Rectal smooth muscle tissue (tissue), 1 donor: Measurements from ENCODE around the gene CNTNAP3.
"Not testable (repeated sequence)": the region's sequence is repeated elsewhere in the genome, so short reads cannot be mapped to it uniquely, and the experiment has no call there.

Experiments used
- H3K27ac ChIP-seq: one replicate; pipeline ENCODE4 v1.7.0; 2013; ENCODE audit warnings: low read depth, low read length, inconsistent platforms
- H3K27me3 ChIP-seq: one replicate; pipeline ENCODE4 v1.7.0; 2013; ENCODE audit warnings: low read length; ENCODE audit not compliant: control insufficient read depth, insufficient read depth
- H3K36me3 ChIP-seq: one replicate; pipeline ENCODE4 v1.7.0; 2013; ENCODE audit warnings: low read length; ENCODE audit not compliant: control insufficient read depth, insufficient read depth
- H3K4me1 ChIP-seq: one replicate; pipeline ENCODE4 v1.7.0; 2013; ENCODE audit warnings: low read length; ENCODE audit not compliant: control insufficient read depth, insufficient read depth
- H3K4me3 ChIP-seq: one replicate; pipeline ENCODE4 v1.7.0; 2013; ENCODE audit warnings: low read length
- H3K9ac ChIP-seq: one replicate; pipeline ENCODE4 v1.7.0; 2013; ENCODE audit warnings: low read length

CNTNAP3 gene

DNA sequence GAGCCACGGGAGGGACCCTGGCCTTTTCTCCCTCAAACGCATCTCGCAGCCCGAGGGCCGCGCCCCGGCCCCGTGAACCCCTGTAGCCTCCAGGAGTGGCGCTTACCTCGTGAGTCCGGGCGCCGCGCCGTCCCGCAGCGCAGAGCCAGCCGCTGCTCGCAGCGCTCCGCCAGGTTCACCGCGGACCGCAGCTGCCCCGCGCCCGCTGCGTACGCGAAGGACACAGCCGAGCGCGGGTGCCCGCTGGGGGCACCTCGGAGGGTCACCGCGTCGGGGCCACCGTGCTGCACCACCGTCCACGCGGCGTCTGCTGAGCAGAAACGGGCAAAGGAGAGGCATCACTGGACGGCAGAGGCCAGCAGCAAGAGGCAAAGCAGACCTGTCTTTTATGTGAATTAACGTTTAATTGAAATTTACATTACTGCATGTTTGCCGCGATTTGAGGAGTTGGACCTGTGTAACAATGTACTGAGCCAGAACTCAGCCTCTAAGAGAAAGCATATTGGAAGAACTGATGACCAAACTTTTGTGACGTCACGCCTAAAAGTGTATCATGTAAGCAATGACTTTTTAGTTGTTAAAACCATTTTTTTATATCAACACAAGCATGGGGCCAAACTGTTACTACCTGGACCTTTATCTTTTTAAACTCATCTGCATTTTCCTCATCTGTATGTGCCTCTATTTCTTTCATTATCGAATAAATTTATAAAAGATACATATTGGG, 155.0 kb downstream of the CNTNAP3 start:
- H3K27ac ChIP-seq, H3K36me3 ChIP-seq, H3K9ac ChIP-seq, H3K4me3 ChIP-seq, H3K27me3 ChIP-seq, H3K4me1 ChIP-seq: not testable (repeated sequence)

DNA sequence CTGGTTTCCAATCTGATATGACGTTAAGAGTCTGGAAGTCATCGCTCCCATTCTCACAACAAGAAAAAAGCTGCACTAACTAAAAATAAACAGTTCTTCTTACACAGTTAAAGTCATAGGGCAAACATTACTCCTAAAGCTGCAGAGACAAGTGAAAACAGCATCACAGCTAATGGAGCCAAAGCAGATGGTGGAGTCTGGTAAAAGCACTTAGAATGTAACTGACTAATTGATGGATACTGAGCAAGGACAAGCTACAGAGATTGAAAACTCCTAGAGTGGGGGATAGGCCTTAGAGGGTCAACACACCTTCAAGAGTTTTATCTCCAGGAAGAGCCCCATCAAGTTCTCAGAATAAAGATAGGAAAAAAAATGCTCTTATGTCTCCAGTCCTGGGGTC, 166.6 kb downstream of the CNTNAP3 start:
- H3K36me3 ChIP-seq, H3K27me3 ChIP-seq, H3K27ac ChIP-seq, H3K4me3 ChIP-seq, H3K4me1 ChIP-seq, H3K9ac ChIP-seq: not testable (repeated sequence)

DNA sequence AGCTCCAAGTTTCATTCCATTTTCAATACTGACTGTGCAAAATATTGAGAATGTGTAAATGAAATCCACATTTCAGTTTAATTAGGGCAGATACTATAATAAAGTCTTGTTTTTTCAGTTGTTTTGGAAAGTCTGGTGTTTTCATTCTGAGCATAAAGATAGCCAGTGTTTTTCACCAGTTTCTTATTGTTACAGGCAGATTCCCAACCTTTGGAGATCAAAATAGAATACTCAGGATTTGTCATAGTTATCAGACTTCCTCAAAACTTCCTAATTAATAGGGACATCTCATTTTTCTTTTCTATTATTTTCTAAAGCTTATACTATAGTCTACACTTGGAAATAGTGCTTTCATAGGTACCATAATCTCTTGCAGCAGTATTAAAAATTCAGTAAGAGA, 176.2 kb downstream of the CNTNAP3 start:
- H3K27ac ChIP-seq, H3K36me3 ChIP-seq, H3K9ac ChIP-seq, H3K4me3 ChIP-seq, H3K27me3 ChIP-seq, H3K4me1 ChIP-seq: not testable (repeated sequence)

DNA sequence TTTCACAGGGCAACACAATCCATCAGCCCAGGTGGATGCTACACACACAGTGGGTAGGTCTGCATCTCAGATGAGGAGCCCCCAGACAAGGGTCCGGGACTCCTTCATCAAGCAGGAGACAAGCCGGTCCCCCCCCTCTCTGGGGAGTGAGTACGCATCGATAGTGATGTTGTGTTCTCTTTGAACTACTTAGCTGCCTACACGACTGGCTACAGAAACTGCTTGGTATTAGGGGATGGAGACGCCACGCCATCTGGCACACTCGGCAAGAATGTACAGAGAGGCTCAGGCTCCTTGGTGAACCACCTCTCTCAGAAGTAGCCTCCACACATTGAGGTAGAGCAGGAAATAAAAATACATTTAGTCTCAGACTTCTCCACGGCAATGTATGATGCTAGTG, 179.8 kb downstream of the CNTNAP3 start:
- Histone ChIP-seq H3K4me1 (no peaks in the 10 kb centered on the region), H3K4me3 (no peak overlapping the region), H3K36me3 (no peaks in the 10 kb centered on the region), H3K27me3 (no peaks in the 10 kb centered on the region), H3K9ac (no peak overlapping the region), H3K27ac (no peak overlapping the region)

DNA sequence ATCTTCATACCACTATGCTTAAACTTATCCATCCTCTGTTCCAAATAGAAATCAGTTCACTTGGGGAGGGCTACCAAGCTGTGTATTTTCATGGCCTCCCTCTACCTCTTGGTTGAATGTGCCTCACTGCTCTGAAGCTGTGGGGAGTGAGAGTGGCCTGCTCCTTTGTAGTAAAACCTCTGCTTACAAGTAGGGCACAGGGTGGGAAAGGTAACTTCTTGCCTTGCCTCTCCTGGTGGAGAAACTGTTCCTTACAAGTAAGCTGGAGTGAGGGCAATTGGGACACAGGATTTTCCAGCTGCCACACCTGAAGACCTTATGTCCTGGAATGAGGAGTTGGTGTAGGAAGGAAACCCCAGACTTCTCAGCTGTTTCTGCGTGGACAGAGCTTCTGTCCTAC, 190.8 kb downstream of the CNTNAP3 start:
- H3K27ac ChIP-seq, H3K27me3 ChIP-seq, H3K9ac ChIP-seq, H3K4me1 ChIP-seq, H3K4me3 ChIP-seq, H3K36me3 ChIP-seq: not testable (repeated sequence)

DNA sequence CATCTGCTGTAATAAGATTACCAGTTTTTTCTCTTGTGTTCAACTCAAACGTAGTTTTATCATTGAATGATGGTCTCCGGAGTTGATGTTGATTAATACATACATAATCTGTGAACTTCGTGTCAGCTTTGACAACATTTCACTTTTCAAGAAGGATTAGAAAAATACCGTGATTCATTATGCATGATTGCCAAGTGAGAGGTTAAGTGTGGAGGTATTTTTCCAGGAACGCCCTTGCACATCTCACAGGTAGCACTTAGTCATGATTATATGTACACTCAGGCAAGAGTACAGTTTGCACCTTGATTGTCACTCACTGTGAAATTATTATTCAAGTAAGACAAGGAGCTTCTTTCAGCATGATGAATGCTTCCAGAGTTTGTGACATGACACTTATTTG, 202.7 kb downstream of the CNTNAP3 start:
- not testable (repeated sequence) for H3K27me3 ChIP-seq, H3K27ac ChIP-seq, H3K9ac ChIP-seq, H3K36me3 ChIP-seq, H3K4me1 ChIP-seq, H3K4me3 ChIP-seq

DNA sequence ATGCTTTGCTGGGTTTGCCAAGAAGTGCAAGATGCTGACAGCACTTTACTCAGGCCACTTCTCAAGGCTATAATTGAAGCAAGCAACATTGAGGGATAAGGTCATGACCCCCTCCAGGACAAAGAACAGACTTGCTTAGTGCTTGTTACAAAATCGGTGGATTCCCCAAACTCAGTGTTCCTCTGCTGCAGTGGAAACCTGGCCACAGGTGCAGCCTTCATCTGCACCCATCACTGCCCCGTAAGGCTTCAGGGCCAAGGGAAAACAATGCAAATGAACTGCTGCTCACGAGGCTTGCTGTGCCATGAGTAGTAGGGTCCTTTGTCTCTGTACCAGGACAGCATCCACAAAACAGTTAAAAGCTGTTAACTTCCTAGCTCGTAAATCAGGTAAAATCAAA, 205.4 kb downstream of the CNTNAP3 start:
- H3K27ac ChIP-seq, H3K27me3 ChIP-seq, H3K9ac ChIP-seq, H3K36me3 ChIP-seq, H3K4me1 ChIP-seq, H3K4me3 ChIP-seq: not testable (repeated sequence)

DNA sequence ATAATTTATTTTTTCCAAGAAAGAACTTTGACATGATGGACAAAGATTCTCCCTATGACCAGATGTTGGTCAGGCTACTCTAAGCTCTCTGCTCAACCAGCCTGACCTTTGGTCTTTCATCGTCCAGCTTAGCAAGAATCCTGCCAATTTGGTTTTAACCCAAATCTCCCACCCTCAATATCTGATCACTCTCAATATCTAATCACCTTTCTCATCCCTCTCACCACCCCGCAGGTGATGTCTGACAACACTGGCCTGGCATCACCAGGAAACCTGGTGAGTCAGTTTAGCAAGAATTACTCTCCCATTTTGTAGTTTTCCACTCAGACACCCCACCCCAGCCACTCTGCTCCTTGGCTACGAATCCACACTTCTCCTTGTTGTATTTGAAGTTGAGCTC, 207.9 kb downstream of the CNTNAP3 start:
- not testable (repeated sequence) for H3K4me3 ChIP-seq, H3K27ac ChIP-seq, H3K4me1 ChIP-seq, H3K9ac ChIP-seq, H3K36me3 ChIP-seq, H3K27me3 ChIP-seq

DNA sequence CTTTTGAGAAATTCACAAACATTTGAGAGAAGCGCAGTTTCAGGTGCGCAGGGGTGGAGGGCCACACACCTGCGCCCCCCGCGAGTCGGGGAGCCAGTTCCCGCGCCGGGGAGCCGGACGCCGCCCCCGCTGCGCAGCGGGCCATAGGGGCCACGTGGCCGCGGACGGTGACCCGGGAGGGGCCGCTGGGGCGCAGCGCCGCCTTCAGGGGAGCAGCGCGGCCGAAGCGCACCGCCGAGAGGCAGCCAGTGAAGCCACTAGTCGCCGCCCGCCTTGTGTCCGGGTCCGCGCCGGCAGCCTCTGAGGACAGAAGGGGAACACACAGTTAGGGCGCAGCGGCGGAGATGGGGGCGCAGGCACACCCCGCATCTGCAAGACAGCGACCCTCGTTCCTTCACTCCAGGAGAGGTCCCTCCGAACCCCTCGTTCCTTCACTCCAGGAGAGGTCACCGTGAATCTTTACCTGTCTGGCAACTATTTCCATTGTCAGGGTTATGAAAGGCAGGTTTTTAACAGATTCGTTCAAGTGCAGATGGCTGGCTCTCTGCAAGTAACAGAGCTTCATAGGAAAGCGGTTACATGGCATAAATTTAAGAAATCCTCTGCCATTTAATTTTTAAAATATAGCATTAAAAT, 209.2 kb downstream of the CNTNAP3 start:
- H3K36me3 ChIP-seq, H3K9ac ChIP-seq, H3K27ac ChIP-seq, H3K27me3 ChIP-seq, H3K4me3 ChIP-seq, H3K4me1 ChIP-seq: not testable (repeated sequence)

DNA sequence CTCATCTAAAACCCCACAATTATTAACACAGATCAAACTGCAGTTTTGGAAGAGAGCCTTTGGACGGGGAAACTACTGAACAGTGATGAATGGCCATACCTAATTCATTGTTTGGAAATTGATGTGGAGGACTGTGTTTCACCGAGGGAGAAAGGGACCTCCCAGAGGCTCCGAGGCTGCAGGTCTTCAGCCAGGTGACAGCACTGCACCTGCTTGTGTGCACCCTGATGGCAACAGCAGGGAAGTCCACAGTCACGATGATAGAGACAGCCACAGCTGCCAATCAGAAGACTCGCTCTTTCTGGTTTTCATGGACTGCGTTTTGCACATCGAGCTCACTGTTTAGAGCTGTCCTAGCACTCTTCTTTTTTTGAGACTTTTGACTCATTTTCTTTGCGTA, 214.4 kb downstream of the CNTNAP3 start:
- not testable (repeated sequence) for H3K4me3 ChIP-seq, H3K27ac ChIP-seq, H3K27me3 ChIP-seq, H3K9ac ChIP-seq, H3K36me3 ChIP-seq, H3K4me1 ChIP-seq

DNA sequence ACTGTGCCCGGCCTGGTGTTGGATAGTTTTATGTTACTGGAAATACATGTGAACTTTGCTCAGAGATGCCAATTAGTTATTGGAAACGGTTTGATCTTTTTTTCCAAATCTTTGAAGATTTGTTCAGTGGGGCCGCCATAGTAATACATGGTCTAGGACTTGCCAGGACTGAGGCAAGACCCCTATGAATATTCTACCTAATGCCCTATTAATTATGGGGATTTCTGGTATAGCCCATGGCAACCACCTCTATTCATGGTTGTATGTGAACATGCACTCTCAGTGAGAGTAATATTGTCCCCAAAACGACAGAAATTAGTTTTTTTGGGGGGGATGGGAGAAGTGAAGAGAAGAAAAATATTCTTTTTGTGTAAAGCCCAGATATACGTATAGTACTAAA, 220.3 kb downstream of the CNTNAP3 start:
- H3K4me1 ChIP-seq, result not testable (repeated sequence)

DNA sequence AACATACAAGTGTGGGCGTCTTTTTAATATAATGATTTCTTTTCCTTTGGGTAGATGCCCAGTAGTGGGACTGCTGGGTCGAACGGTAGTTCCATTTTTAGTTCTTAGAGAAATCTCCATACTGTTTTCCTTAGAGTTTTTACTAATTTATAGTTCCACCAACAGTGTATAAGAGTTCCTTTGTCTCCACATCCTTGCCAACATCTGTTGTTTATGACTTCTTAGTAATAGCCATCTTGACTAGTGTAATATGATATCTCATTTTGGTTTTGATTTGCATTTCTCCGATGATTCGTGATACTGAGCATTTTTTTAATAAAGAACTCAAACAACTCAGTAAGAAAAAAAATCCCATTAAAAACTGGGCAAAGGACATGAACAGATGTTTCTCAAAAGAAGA, 225.0 kb downstream of the CNTNAP3 start:
- not testable (repeated sequence) for H3K4me3 ChIP-seq

More for the DNA sequence above, 220.3 kb downstream of the CNTNAP3 start:
- H3K36me3 ChIP-seq, H3K27me3 ChIP-seq, H3K9ac ChIP-seq, H3K27ac ChIP-seq, H3K4me3 ChIP-seq: not testable (repeated sequence)

DNA sequence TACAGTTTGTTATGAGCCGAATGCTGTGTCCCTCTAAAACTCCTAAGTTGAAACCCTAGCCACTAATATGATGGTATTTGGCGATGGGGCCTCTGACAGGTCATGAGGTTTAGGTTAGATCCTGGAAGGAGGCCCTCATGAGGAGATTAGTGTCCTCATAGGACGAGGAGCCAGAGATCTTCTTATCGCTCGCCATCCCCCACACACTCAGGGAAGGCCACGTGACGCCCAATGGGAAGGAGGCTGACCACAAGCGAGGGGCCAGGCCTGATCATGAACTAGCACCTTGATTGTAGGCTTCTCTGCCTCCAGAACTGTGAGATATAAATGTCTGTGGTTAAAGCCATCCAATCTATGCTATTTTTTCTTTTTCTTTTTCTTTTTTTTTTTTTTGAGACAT, 233.5 kb downstream of the CNTNAP3 start:
- not testable (repeated sequence) for H3K4me3 ChIP-seq

More for the DNA sequence above, 225.0 kb downstream of the CNTNAP3 start:
- not testable (repeated sequence) for H3K4me1 ChIP-seq, H3K36me3 ChIP-seq, H3K9ac ChIP-seq, H3K27ac ChIP-seq, H3K27me3 ChIP-seq

More for the DNA sequence above, 233.5 kb downstream of the CNTNAP3 start:
- H3K27ac ChIP-seq, H3K4me1 ChIP-seq, H3K27me3 ChIP-seq, H3K9ac ChIP-seq, H3K36me3 ChIP-seq: not testable (repeated sequence)
